GM23338 (cell line): Measurements from ENCODE around the gene SLC6A11.

ENCODE experiments used
- EZH2 ChIP-seq: fragments of 200-600 bp; sonication (generic); IDR thresholded peaks from one replicate; pipeline ENCODE4 v1.8.0; 2017; ENCODE audit warnings: antibody characterized with exemption, mild to moderate bottlenecking, low read depth; ENCODE audit not compliant: unreplicated experiment
- POLR2AphosphoS5 ChIP-seq: IDR thresholded peaks from 2 replicates; pipeline ENCODE4 v1.6.1; 2016; ENCODE audit warnings: antibody characterized with exemption, low read depth
- TF ChIP-seq, protein P1 (sequence below), 2 experiments: fragments of 200-600 bp in 1 of 2; sonication (generic) in 1 of 2; conservative IDR thresholded peaks; 2 replicates each; pipeline versions ENCODE4 v1.5.1 to v1.6.1; 2016 to 2017; ENCODE audit warnings: antibody characterized with exemption in 2 of 2, low read depth in 2 of 2, mild to moderate bottlenecking in 2 of 2, moderate library complexity in 1 of 2

- TF ChIP-seq, protein P1, sequence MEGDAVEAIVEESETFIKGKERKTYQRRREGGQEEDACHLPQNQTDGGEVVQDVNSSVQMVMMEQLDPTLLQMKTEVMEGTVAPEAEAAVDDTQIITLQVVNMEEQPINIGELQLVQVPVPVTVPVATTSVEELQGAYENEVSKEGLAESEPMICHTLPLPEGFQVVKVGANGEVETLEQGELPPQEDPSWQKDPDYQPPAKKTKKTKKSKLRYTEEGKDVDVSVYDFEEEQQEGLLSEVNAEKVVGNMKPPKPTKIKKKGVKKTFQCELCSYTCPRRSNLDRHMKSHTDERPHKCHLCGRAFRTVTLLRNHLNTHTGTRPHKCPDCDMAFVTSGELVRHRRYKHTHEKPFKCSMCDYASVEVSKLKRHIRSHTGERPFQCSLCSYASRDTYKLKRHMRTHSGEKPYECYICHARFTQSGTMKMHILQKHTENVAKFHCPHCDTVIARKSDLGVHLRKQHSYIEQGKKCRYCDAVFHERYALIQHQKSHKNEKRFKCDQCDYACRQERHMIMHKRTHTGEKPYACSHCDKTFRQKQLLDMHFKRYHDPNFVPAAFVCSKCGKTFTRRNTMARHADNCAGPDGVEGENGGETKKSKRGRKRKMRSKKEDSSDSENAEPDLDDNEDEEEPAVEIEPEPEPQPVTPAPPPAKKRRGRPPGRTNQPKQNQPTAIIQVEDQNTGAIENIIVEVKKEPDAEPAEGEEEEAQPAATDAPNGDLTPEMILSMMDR (conservative IDR thresholded peaks at IDR 0.05; ENCODE audit: low read depth in 2 of 2) = no peak
- TF ChIP-seq EZH2 (no peak), POLR2AphosphoS5 (no peak)
Measured at GRCh38 chr3:10792208-10792607, 23.8 kb upstream of the SLC6A11 start.
